H9 (cell line): ENCODE measurements around the gene TSPO2. TPM values are rescaled to one million over a fixed set of nuclear protein-coding genes. Genes with fewer than 3 reads are reported as not detected.
A peak's percentile ranks its signal among the peaks of the same experiment; 100 is the strongest.

Experiments
- DNase-seq: peaks from one replicate; pipeline ENCODE4 v3.0.0-alpha.2; 2017
- H2AFZ ChIP-seq: one replicate; pipeline ENCODE4 v1.6.1; 2013; ENCODE audit warnings: mild to moderate bottlenecking, low read length, control low read depth, moderate library complexity
- H2AK5ac ChIP-seq: 2 replicates; pipeline ENCODE4 v1.6.1; 2013; ENCODE audit warnings: low read length, control low read depth, mixed read lengths; ENCODE audit not compliant: insufficient read length
- H2BK120ac ChIP-seq: one replicate; pipeline ENCODE4 v1.6.1; 2013; ENCODE audit warnings: low read depth, mild to moderate bottlenecking, low read length, control low read depth, inconsistent platforms; ENCODE audit not compliant: poor library complexity, severe bottlenecking
- H2BK12ac ChIP-seq: 2 replicates; pipeline ENCODE4 v1.6.1; 2013; ENCODE audit warnings: low read length, control low read depth, mixed read lengths, low read depth; ENCODE audit not compliant: insufficient read length
- H2BK15ac ChIP-seq: 2 replicates; pipeline ENCODE4 v1.6.1; 2013; ENCODE audit warnings: low read depth, low read length, control low read depth
- H2BK20ac ChIP-seq: one replicate; pipeline ENCODE4 v1.6.1; 2013; ENCODE audit warnings: low read depth, mild to moderate bottlenecking, low read length, control low read depth, inconsistent platforms; ENCODE audit not compliant: poor library complexity, severe bottlenecking
- H2BK5ac ChIP-seq: 2 replicates; pipeline ENCODE4 v1.6.1; 2013; ENCODE audit warnings: low read length, control low read depth, mixed read lengths; ENCODE audit not compliant: insufficient read length
- H3K14ac ChIP-seq: 2 replicates; pipeline ENCODE4 v1.6.1; 2013; ENCODE audit warnings: low read length, control low read depth; ENCODE audit not compliant: insufficient read depth
- H3K18ac ChIP-seq: 2 replicates; pipeline ENCODE4 v1.6.1; 2013; ENCODE audit warnings: low read depth, mild to moderate bottlenecking, mixed read lengths, low read length, control low read depth; ENCODE audit not compliant: insufficient read length
- H3K23ac ChIP-seq: 2 replicates; pipeline ENCODE4 v1.6.1; 2013; ENCODE audit warnings: low read length, control low read depth, mixed read lengths, low read depth; ENCODE audit not compliant: insufficient read length
- H3K23me2 ChIP-seq: 2 replicates; pipeline ENCODE4 v1.6.1; 2013; ENCODE audit warnings: low read depth, mild to moderate bottlenecking, mixed read lengths, low read length, control low read depth; ENCODE audit not compliant: insufficient read length, poor library complexity, severe bottlenecking
- H3K27ac ChIP-seq: 2 replicates; pipeline ENCODE4 v1.5.1; 2013; ENCODE audit warnings: low read length, control low read depth, mixed read lengths, low read depth; ENCODE audit not compliant: insufficient read length
- H3K27me3 ChIP-seq: 2 replicates; pipeline ENCODE4 v1.6.1; 2013; ENCODE audit warnings: low read length, control low read depth, inconsistent platforms; ENCODE audit not compliant: insufficient read depth
- H3K4ac ChIP-seq: 2 replicates; pipeline ENCODE4 v1.6.1; 2013; ENCODE audit warnings: low read depth, mild to moderate bottlenecking, control low read depth, inconsistent platforms, low read length, moderate library complexity
- H3K4me1 ChIP-seq: 2 replicates; pipeline ENCODE4 v1.6.1; 2013; ENCODE audit warnings: low read length, control low read depth, inconsistent platforms; ENCODE audit not compliant: insufficient read depth
- H3K4me2 ChIP-seq: 2 replicates; pipeline ENCODE4 v1.6.1; 2013; ENCODE audit warnings: low read length, control low read depth, mixed read lengths; ENCODE audit not compliant: insufficient read length, insufficient read depth
- H3K56ac ChIP-seq: 2 replicates; pipeline ENCODE4 v1.6.1; 2013; ENCODE audit warnings: low read depth, mild to moderate bottlenecking, mixed read lengths, low read length, control low read depth; ENCODE audit not compliant: insufficient read length
- H3K79me1 ChIP-seq: 2 replicates; pipeline ENCODE4 v1.6.1; 2013; ENCODE audit warnings: low read depth, mild to moderate bottlenecking, moderate library complexity, low read length, control low read depth, inconsistent platforms; ENCODE audit not compliant: insufficient read depth, poor library complexity, severe bottlenecking
- H3K79me2 ChIP-seq: 2 replicates; pipeline ENCODE4 v1.6.1; 2013; ENCODE audit warnings: low read length, control low read depth, inconsistent platforms; ENCODE audit not compliant: insufficient read depth
- H3K9ac ChIP-seq: 2 replicates; pipeline ENCODE4 v1.6.1; 2013; ENCODE audit warnings: low read length, control low read depth, mixed read lengths; ENCODE audit not compliant: insufficient read length; ENCODE audit errors: extremely low read depth
- H3K9me3 ChIP-seq: one replicate; pipeline ENCODE4 v1.6.1; 2013; ENCODE audit warnings: low read depth, low read length, inconsistent platforms; ENCODE audit not compliant: control insufficient read depth
- H3T11ph ChIP-seq: one replicate; pipeline ENCODE4 v1.6.1; 2013; ENCODE audit warnings: mild to moderate bottlenecking, low read length, control low read depth, inconsistent platforms
- H4K20me1 ChIP-seq: one replicate; pipeline ENCODE4 v1.6.1; 2013; ENCODE audit not compliant: control insufficient read depth, insufficient read length, insufficient read depth
- H4K5ac ChIP-seq: 2 replicates; pipeline ENCODE4 v1.6.1; 2013; ENCODE audit warnings: low read depth, mild to moderate bottlenecking, mixed read lengths, low read length, control low read depth; ENCODE audit not compliant: insufficient read length
- H4K8ac ChIP-seq: replicated peaks from 2 replicates; pipeline ENCODE4 v1.6.1; 2013; ENCODE audit warnings: low read length, control low read depth, mixed read lengths, low read depth; ENCODE audit not compliant: insufficient read length
- H4K91ac ChIP-seq: 2 replicates; pipeline ENCODE4 v1.6.1; 2013; ENCODE audit warnings: low read depth, mild to moderate bottlenecking, moderate library complexity, mixed read lengths, low read length, control low read depth; ENCODE audit not compliant: insufficient read length
- H3K27ac Mint-ChIP-seq, 3 experiments: 2 replicates in 2 of 3; 3 replicates in 1 of 3; pipeline ENCODE4 v1.8.0; 2020 to 2021; ENCODE audit warnings: mixed read lengths in 3 of 3, mild to moderate bottlenecking in 1 of 3, moderate library complexity in 1 of 3
- H3K27me3 Mint-ChIP-seq: 2 replicates; pipeline ENCODE4 v1.8.0; 2021; ENCODE audit warnings: low read depth, mild to moderate bottlenecking, moderate library complexity, mixed read lengths
- H3K36me3 Mint-ChIP-seq, 3 experiments: 2 replicates in 2 of 3; 3 replicates in 1 of 3; pipeline ENCODE4 v1.8.0; 2020 to 2021; ENCODE audit warnings: low read depth in 3 of 3, mixed read lengths in 3 of 3; ENCODE audit not compliant: insufficient read depth in 1 of 3
- H3K4me1 Mint-ChIP-seq, 2 experiments: 2 replicates each; pipeline ENCODE4 v1.8.0; 2020; ENCODE audit warnings: mixed read lengths in 2 of 2
- H3K4me3 Mint-ChIP-seq, 2 experiments: 2 replicates in 1 of 2; 3 replicates in 1 of 2; pipeline ENCODE4 v1.8.0; 2020 to 2021; ENCODE audit warnings: mild to moderate bottlenecking in 2 of 2, mixed read lengths in 2 of 2, moderate library complexity in 1 of 2
- H3K9me3 Mint-ChIP-seq, 2 experiments: 2 replicates in 1 of 2; 3 replicates in 1 of 2; pipeline ENCODE4 v1.8.0; 2020; ENCODE audit warnings: mild to moderate bottlenecking in 2 of 2, mixed read lengths in 2 of 2, moderate library complexity in 1 of 2
- CTCF ChIP-seq: fragments of 200-600 bp; sonication (generic); conservative IDR thresholded peaks from 3 replicates; pipeline ENCODE4 v1.8.0; 2021; ENCODE audit warnings: antibody characterized with exemption, mild to moderate bottlenecking
- WGBS: extraction: QIAGEN DNeasy Blood & Tissue Kit; methylation state at CpG from one replicate; pipeline ENCODE4 v1.1.7; 2013; ENCODE audit warnings: missing lambda C conversion rate, low lambda C conversion rate, mixed read lengths; ENCODE audit not compliant: insufficient read length; ENCODE audit errors: extremely low coverage; 5-methylcytosine and 5-hydroxymethylcytosine counted together
- total RNA-seq: library from RNA; stranded (reverse); gene quantifications from 2 replicates; pipeline ENCODE4 v1.2.1, GENCODE V29; 2021

The TSPO2 gene
- total RNA-seq, 1 experiment from 2014 or later = not detected

- no peaks in the 10 kb centered on the region for H3K79me2 ChIP-seq
- no peak overlapping the region for H3K23ac ChIP-seq
- no peak overlapping the region for H2AK5ac ChIP-seq
- H3K14ac ChIP-seq = peak overlapping the region; percentile 66; the same call in 1 of the 2 replicates
- no peak overlapping the region for H3K56ac ChIP-seq
- Mint-ChIP-seq H3K27ac (peak overlapping the region; percentile 96 to 99 (median 98)), H3K27me3 (peaks cover 4% of the 10 kb centered on the region), H3K9me3 (no peaks in the 10 kb centered on the region), H3K4me1 (peaks cover 62 to 68% of the 10 kb centered on the region in 2 experiments), H3K4me3 (peak overlapping the region; percentile 32 to 45; a peak in 3 of 5 replicates), H3K36me3 (0 out of 7 replicates have a peak, but pooled peaks cover 0 to 2% (median 0%) of the 10 kb centered on the region in 3 experiments)
- TF ChIP-seq CTCF = no peak
- no peak overlapping the region for H2BK5ac ChIP-seq
- no CpG with 5 or more reads among the region's 4 CpGs for WGBS
- H2BK20ac ChIP-seq = no peak overlapping the region
- no peaks in the 10 kb centered on the region for H4K20me1 ChIP-seq
- no peak overlapping the region for H3K9ac ChIP-seq
- peak overlapping the region; percentile 46 for H3K18ac ChIP-seq
- no peaks in the 10 kb centered on the region for H3K27me3 ChIP-seq
- peaks cover 16% of the 10 kb centered on the region; the same call in 1 of the 2 replicates for H3K4me1 ChIP-seq
- H4K91ac ChIP-seq = no peak overlapping the region
- H4K8ac ChIP-seq = no peak overlapping the region
- H2BK15ac ChIP-seq = no peak overlapping the region
- peak overlapping the region; percentile 43 for H3T11ph ChIP-seq
- no peaks in the 10 kb centered on the region for H3K9me3 ChIP-seq
- no peak overlapping the region for H2BK12ac ChIP-seq
- no peaks in the 10 kb centered on the region for H3K79me1 ChIP-seq
- no peak overlapping the region for H2AFZ ChIP-seq
- no peak overlapping the region for H2BK120ac ChIP-seq
- peak overlapping the region; percentile 72 for H3K27ac ChIP-seq
- no peaks in the 10 kb centered on the region for H3K23me2 ChIP-seq
- peak overlapping the region; percentile 3 for H3K4me2 ChIP-seq
- no peak overlapping the region; the same call in 1 of the 2 replicates for H3K4ac ChIP-seq
- H4K5ac ChIP-seq = no peak overlapping the region
- DNase-seq = peak; percentile 88
Observed at GRCh38 chr6:40997234-40997957, 44.9 kb upstream of the TSPO2 start.
